Coronary artery (tissue), 2 donors: ENCODE measurements around the gene PLP2.
A peak's percentile ranks its signal among the peaks of the same experiment; 100 is the strongest.

Source experiments
- DNase-seq: peaks from one replicate; pipeline ENCODE4 v3.0.0-alpha.2; 2017; ENCODE audit warnings: low spot score
- H3K27ac ChIP-seq, 2 donors: fragments of 200-600 bp; sonication (generic); one replicate each; pipeline ENCODE4 v1.5.1; 2016 to 2019
- H3K4me3 ChIP-seq: fragments of 200-600 bp; sonication (generic); 2 replicates; pipeline ENCODE4 v1.5.1; 2016; ENCODE audit warnings: mild to moderate bottlenecking, moderate library complexity
- CTCF ChIP-seq: fragments of 200-600 bp; sonication (generic); IDR thresholded peaks from one replicate; pipeline ENCODE4 v1.5.1; 2019; ENCODE audit warnings: antibody characterized with exemption

The PLP2 gene

GRCh38 chrX:49179358-49179757 is 7.7 kb downstream of the PLP2 start:
- H3K27ac ChIP-seq, result no peak overlapping the region
- no peak for TF ChIP-seq CTCF
- DNase-seq, result no peak
- no peak overlapping the region for H3K4me3 ChIP-seq

- TF ChIP-seq CTCF, result no peak
- no peak for DNase-seq
- Histone ChIP-seq H3K4me3 (peak overlapping the region; percentile 79), H3K27ac (peak overlapping the region; percentile 39 to 92)
Measured at GRCh38 chrX:49183701-49184281, 12.1 kb downstream of the PLP2 start.

- DNase-seq, result peak; percentile 92
- H3K4me3 ChIP-seq, result peak overlapping the region; percentile 79
- H3K27ac ChIP-seq, result peak overlapping the region; percentile 82 to 92
- TF ChIP-seq CTCF, result no peak
Measured at GRCh38 chrX:49184294-49185281, 12.9 kb downstream of the PLP2 start.

GRCh38 chrX:49186125-49187027 is 14.7 kb downstream of the PLP2 start, which contains the start of gene PRICKLE3:
PRICKLE3 (minus strand) TSS chrX:49186373; CDS start chrX:49186297, 76 bp downstream.
- H3K4me3 ChIP-seq, result peak within 1 kb of the TSS; percentile 79
- TF ChIP-seq CTCF, result no peak
- H3K27ac ChIP-seq, result peak within 1 kb of the TSS; percentile 82 to 92
- DNase-seq, result peak; percentile 88

GRCh38 chrX:49187028-49187394 is 15.3 kb downstream of the PLP2 start:
- peak; percentile 71 for DNase-seq
- peak overlapping the region; percentile 82 to 92 for H3K27ac ChIP-seq
- no peak overlapping the region for H3K4me3 ChIP-seq
- no peak for TF ChIP-seq CTCF

GRCh38 chrX:49187526-49187925 is 15.8 kb downstream of the PLP2 start:
- no peak overlapping the region for H3K4me3 ChIP-seq
- DNase-seq, result no peak
- no peak for TF ChIP-seq CTCF
- peak overlapping the region in 1 of 2 donors; percentile 92 for H3K27ac ChIP-seq
